GOT3 (cell line): ENCODE data around the gene NUP98.

Experiments used
- DNase-seq: peaks from one replicate; lab custom pipeline; 2025; ENCODE audit warnings: mixed read lengths; lab: John Stamatoyannopoulos, UW

The NUP98 gene

GRCh38 chr11:3735827-3736226 is 61.5 kb downstream of the NUP98 start:
- no peak for DNase-seq

GRCh38 chr11:3732671-3733436 is 64.5 kb downstream of the NUP98 start:
- no peak for DNase-seq

- DNase-seq: no peak
Measured at GRCh38 chr11:3723014-3723708, 74.2 kb downstream of the NUP98 start.

GRCh38 chr11:3722100-3722499 is 75.3 kb downstream of the NUP98 start:
- no peak for DNase-seq

GRCh38 chr11:3720997-3721396 is 76.4 kb downstream of the NUP98 start:
- no peak for DNase-seq

- no peak for DNase-seq
Measured at GRCh38 chr11:3712274-3712673, 85.1 kb downstream of the NUP98 start.

GRCh38 chr11:3710485-3711259 is 86.7 kb downstream of the NUP98 start:
- DNase-seq: no peak

- no peak for DNase-seq
Measured at GRCh38 chr11:3709977-3710376, 87.4 kb downstream of the NUP98 start.

- DNase-seq: no peak
Measured at GRCh38 chr11:3707176-3707575, 90.2 kb downstream of the NUP98 start.

- no peak for DNase-seq
Measured at GRCh38 chr11:3703383-3703782, 94.0 kb downstream of the NUP98 start.

GRCh38 chr11:3700910-3701309 is 96.4 kb downstream of the NUP98 start:
- DNase-seq: no peak

GRCh38 chr11:3700410-3700809 is 96.9 kb downstream of the NUP98 start:
- no peak for DNase-seq

GRCh38 chr11:3686751-3687150 is 110.6 kb downstream of the NUP98 start:
- DNase-seq: no peak

- no peak for DNase-seq
Measured at GRCh38 chr11:3685923-3686322, 111.4 kb downstream of the NUP98 start.

- DNase-seq: no peak
Measured at GRCh38 chr11:3684819-3685172, 112.6 kb downstream of the NUP98 start.

GRCh38 chr11:3684129-3684818 is 113.1 kb downstream of the NUP98 start:
- no peak for DNase-seq

GRCh38 chr11:3683039-3683438 is 114.3 kb downstream of the NUP98 start:
- DNase-seq: no peak

- no peak for DNase-seq
Measured at GRCh38 chr11:3679077-3679476, 118.3 kb downstream of the NUP98 start.

- no peak for DNase-seq
Measured at GRCh38 chr11:3675971-3676370, 121.4 kb downstream of the NUP98 start.

- no peak for DNase-seq
Measured at GRCh38 chr11:3674189-3674588, 123.2 kb downstream of the NUP98 start.

GRCh38 chr11:3671334-3672254 is 125.8 kb downstream of the NUP98 start, which contains the start of gene CHRNA10:
TSS of gene CHRNA10 (minus strand) at chr11:3671384. CDS start at chr11:3671312, 72 bp downstream.
- DNase-seq: no peak
